SU-DHL-6 (cell line): ENCODE results near the gene NECAB2.

ENCODE experiments used
- CTCF ChIP-seq: fragments of 200-600 bp; sonication (generic); IDR thresholded peaks from one replicate; pipeline ENCODE4 v1.5.1; 2017; ENCODE audit warnings: antibody characterized with exemption, mild to moderate bottlenecking, low read length, moderate library complexity; ENCODE audit not compliant: insufficient read depth, poor library complexity, severe bottlenecking
- EZH2phosphoT487 ChIP-seq: fragments of 200-600 bp; sonication (generic), shearing (Covaris generic); conservative IDR thresholded peaks from 2 replicates; pipeline ENCODE4 v1.6.1; 2018; ENCODE audit warnings: mild to moderate bottlenecking, antibody characterized with exemption, low read length, moderate library complexity, mixed read lengths

- TF ChIP-seq CTCF (no peak), EZH2phosphoT487 (no peak)
Measured at GRCh38 chr16:83995754-83996153, 27.7 kb downstream of the NECAB2 start.
